H1 (cell line): Measurements from ENCODE around the gene ADM. TPM values are rescaled to one million over a fixed set of nuclear protein-coding genes. Genes with fewer than 3 reads are reported as not detected.

Experiments used
- CTCF ChIA-PET: fragments of 300-600 bp; sonication (Branson Sonifier 250); formaldehyde crosslinking; loops from one replicate; lab custom pipeline; 2021; ENCODE audit not compliant: partially characterized antibody; lab: Charles Lee
- POLR2A ChIA-PET: fragments of 300-600 bp; sonication (Branson Sonifier 250); formaldehyde crosslinking; loops from one replicate; lab custom pipeline; 2021; ENCODE audit warnings: inconsistent platforms; ENCODE audit not compliant: partially characterized antibody; lab: Charles Lee
- DNase-seq, 2 experiments: peaks; one replicate each; pipeline versions ENCODE4 v3.0.0 to v3.0.0-alpha.2; 2010 to 2022; ENCODE audit warnings: low spot score in 2 of 2, low read depth in 1 of 2, mixed read lengths in 1 of 2
- FAIRE-seq: peaks from 2 replicates; lab custom pipeline; 2011; peaks lifted over from hg19 to GRCh38; lab: Jason Lieb, UNC
- H2AFZ ChIP-seq: 2 replicates; pipeline ENCODE4 v1.8.1; 2012; ENCODE audit warnings: low read length, inconsistent platforms
- H2AK5ac ChIP-seq: 2 replicates; pipeline ENCODE4 v1.6.1; 2013; ENCODE audit warnings: low read depth, low read length
- H2BK120ac ChIP-seq: replicated peaks from 2 replicates; pipeline ENCODE3; 2013; ENCODE audit warnings: low read depth, low read length, inconsistent platforms
- H2BK12ac ChIP-seq: 2 replicates; pipeline ENCODE4 v1.6.1; 2013; ENCODE audit warnings: low read depth, low read length
- H2BK15ac ChIP-seq: 2 replicates; pipeline ENCODE4 v1.6.1; 2013; ENCODE audit warnings: low read length
- H2BK20ac ChIP-seq: 2 replicates; pipeline ENCODE4 v1.6.1; 2013; ENCODE audit warnings: low read length
- H2BK5ac ChIP-seq: 2 replicates; pipeline ENCODE4 v1.6.1; 2013; ENCODE audit warnings: low read depth, low read length
- H3K14ac ChIP-seq: 2 replicates; pipeline ENCODE4 v1.6.1; 2013; ENCODE audit warnings: inconsistent platforms; ENCODE audit not compliant: insufficient read length
- H3K18ac ChIP-seq: 2 replicates; pipeline ENCODE4 v1.6.1; 2013; ENCODE audit warnings: low read length; ENCODE audit errors: extremely low read depth
- H3K23ac ChIP-seq: 2 replicates; pipeline ENCODE4 v1.6.1; 2013; ENCODE audit warnings: inconsistent platforms; ENCODE audit not compliant: insufficient read length
- H3K23me2 ChIP-seq: 2 replicates; pipeline ENCODE4 v1.6.1; 2013; ENCODE audit warnings: low read depth, low read length
- H3K27ac ChIP-seq: 2 replicates; pipeline ENCODE4 v1.6.1; 2011; ENCODE audit warnings: low read depth, low read length, inconsistent platforms
- H3K27me3 ChIP-seq, 4 experiments: replicated peaks in 1 of 4; 1 replicate in 1 of 4; 2 replicates in 3 of 4; pipeline versions ENCODE4 v1.6.1 to v1.8.1; 2011 to 2013; ENCODE audit warnings: low read length in 3 of 4, mild to moderate bottlenecking in 3 of 4, inconsistent platforms in 2 of 4, mixed read lengths in 2 of 4, moderate library complexity in 1 of 4; ENCODE audit not compliant: control insufficient read depth in 3 of 4, insufficient read depth in 3 of 4; ENCODE audit errors: extremely low read depth in 1 of 4
- H3K36me3 ChIP-seq, 4 experiments: 2 replicates each; pipeline versions ENCODE4 v1.6.1 to v1.8.1; 2011 to 2013; ENCODE audit warnings: mild to moderate bottlenecking in 4 of 4, low read length in 3 of 4, moderate library complexity in 2 of 4, control low read depth in 1 of 4, inconsistent platforms in 1 of 4; ENCODE audit not compliant: insufficient read depth in 4 of 4, control insufficient read depth in 2 of 4
- H3K4ac ChIP-seq: replicated peaks from 2 replicates; pipeline ENCODE3; 2013; ENCODE audit warnings: low read length, low read depth, mixed read lengths, inconsistent platforms; ENCODE audit not compliant: insufficient read length
- H3K4me1 ChIP-seq, 4 experiments: replicated peaks in 1 of 4; 1 replicate in 1 of 4; 2 replicates in 3 of 4; pipeline versions ENCODE4 v1.6.1 to v1.8.1; 2011 to 2013; ENCODE audit warnings: low read length in 3 of 4, inconsistent platforms in 2 of 4, mixed read lengths in 1 of 4; ENCODE audit not compliant: insufficient read depth in 4 of 4, control insufficient read depth in 3 of 4
- H3K4me2 ChIP-seq, 2 experiments: 2 replicates each; pipeline versions ENCODE4 v1.6.1 to v1.8.1; 2011 to 2013; ENCODE audit warnings: low read depth in 2 of 2, low read length in 2 of 2, control low read depth in 1 of 2, inconsistent platforms in 1 of 2, mild to moderate bottlenecking in 1 of 2; ENCODE audit not compliant: insufficient read depth in 1 of 2
- H3K4me3 ChIP-seq, 4 experiments: fragments of 200-600, 300-600 bp in 1 of 4; sonication (generic), shearing (Covaris generic), sonication (Bioruptor Twin) in 1 of 4; 2 replicates each; pipeline versions ENCODE4 v1.5.1 to v1.8.1; 2011 to 2016; ENCODE audit warnings: low read length in 4 of 4, low read depth in 3 of 4, control low read depth in 2 of 4, inconsistent platforms in 2 of 4, mild to moderate bottlenecking in 2 of 4, mixed read lengths in 1 of 4, moderate library complexity in 1 of 4; ENCODE audit not compliant: insufficient read depth in 2 of 4; ENCODE audit errors: extremely low read depth in 1 of 4
- H3K56ac ChIP-seq: replicated peaks from 2 replicates; pipeline ENCODE3; 2013; ENCODE audit warnings: low read depth, mild to moderate bottlenecking, mixed read lengths, low read length, inconsistent platforms; ENCODE audit not compliant: insufficient read length
- H3K79me1 ChIP-seq: 2 replicates; pipeline ENCODE4 v1.6.1; 2013; ENCODE audit warnings: low read depth, low read length, control low read depth
- H3K79me2 ChIP-seq, 2 experiments: 2 replicates each; pipeline versions ENCODE4 v1.6.1 to v1.8.1; 2012 to 2013; ENCODE audit warnings: low read length in 2 of 2, mild to moderate bottlenecking in 2 of 2, inconsistent platforms in 1 of 2; ENCODE audit not compliant: insufficient read depth in 2 of 2, control insufficient read depth in 1 of 2
- H3K9ac ChIP-seq, 4 experiments: replicated peaks in 1 of 4; 1 replicate in 1 of 4; 2 replicates in 3 of 4; pipeline versions ENCODE4 v1.6.1 to v1.8.1; 2011 to 2013; ENCODE audit warnings: low read depth in 3 of 4, low read length in 3 of 4, control low read depth in 2 of 4, mild to moderate bottlenecking in 2 of 4, moderate library complexity in 2 of 4, inconsistent platforms in 1 of 4; ENCODE audit errors: extremely low read depth in 1 of 4
- H3K9me3 ChIP-seq, 2 experiments: 2 replicates each; pipeline versions ENCODE4 v1.6.1 to v1.8.1; 2012 to 2013; ENCODE audit warnings: mild to moderate bottlenecking in 2 of 2, moderate library complexity in 2 of 2, control low read depth in 1 of 2, inconsistent platforms in 1 of 2, low read depth in 1 of 2, low read length in 1 of 2, mixed read lengths in 1 of 2; ENCODE audit not compliant: insufficient read depth in 2 of 2
- H4K20me1 ChIP-seq, 2 experiments: replicated peaks in 1 of 2; 2 replicates each; pipeline versions ENCODE3 to v1.8.1; 2011 to 2013; ENCODE audit warnings: inconsistent platforms in 2 of 2, low read length in 2 of 2, mild to moderate bottlenecking in 1 of 2; ENCODE audit not compliant: insufficient read depth in 2 of 2, control insufficient read depth in 1 of 2
- H4K5ac ChIP-seq: 2 replicates; pipeline ENCODE4 v1.6.1; 2013; ENCODE audit warnings: low read length, low read depth, mixed read lengths, inconsistent platforms; ENCODE audit not compliant: insufficient read length
- H4K8ac ChIP-seq: 2 replicates; pipeline ENCODE4 v1.8.0; 2013; ENCODE audit warnings: mild to moderate bottlenecking, moderate library complexity, low read length, inconsistent platforms; ENCODE audit not compliant: insufficient read depth; ENCODE audit errors: extremely low read depth
- H4K91ac ChIP-seq: replicated peaks from 2 replicates; pipeline ENCODE3; 2013; ENCODE audit warnings: low read length, mixed read lengths, inconsistent platforms; ENCODE audit not compliant: insufficient read length
- EGR1 ChIP-seq: IDR thresholded peaks from 2 replicates; pipeline ENCODE4 v1.6.1; 2011; ENCODE audit warnings: low read depth, low read length, borderline replicate concordance
- WGBS, 2 experiments: shearing (Covaris generic) in 1 of 2; methylation state at CpG; one replicate each; pipeline versions ENCODE4 v1.1.6 to v1.1.7; 2013 to 2015; ENCODE audit warnings: low lambda C conversion rate in 2 of 2, mixed read lengths in 2 of 2, inconsistent platforms in 1 of 2, low coverage in 1 of 2, missing lambda C conversion rate in 1 of 2; ENCODE audit not compliant: insufficient replicate concordance in 2 of 2, insufficient coverage in 1 of 2, insufficient read length in 1 of 2; ENCODE audit errors: extremely low coverage in 1 of 2, missing lambda C conversion rate in 1 of 2; 5-methylcytosine and 5-hydroxymethylcytosine counted together
- polyA plus RNA-seq, 7 experiments: library from polyadenylated mRNA; depleted of rRNA in 3 of 7; stranded (reverse) in 5 of 7; unstranded in 2 of 7; fragments of >200 nt in 5 of 7; fragments of 200-250 nt in 2 of 7; gene quantifications; 1 replicate in 5 of 7; 2 replicates in 1 of 7; 4 replicates in 1 of 7; pipeline versions ENCODE4 v1.2.1 to v1.2.3, GENCODE V29; 2011 to 2013; ENCODE audit warnings: missing spikeins in 2 of 7, mixed read lengths in 2 of 7
- total RNA-seq: library from RNA; stranded (reverse); fragmentation: NEBNext Ultra II Directional; extraction: Animal tissue kit (Norgen Biotek cat#: 25700); gene quantifications from 2 replicates; pipeline ENCODE4 v1.2.1, GENCODE V29; 2021

ADM gene
- total and polyA plus RNA-seq, 2 of the 8 experiments (the other 6 are each of a cell fraction or from before 2014, with no cell fraction given), result 94.1 to 95.6 TPM

DNA sequence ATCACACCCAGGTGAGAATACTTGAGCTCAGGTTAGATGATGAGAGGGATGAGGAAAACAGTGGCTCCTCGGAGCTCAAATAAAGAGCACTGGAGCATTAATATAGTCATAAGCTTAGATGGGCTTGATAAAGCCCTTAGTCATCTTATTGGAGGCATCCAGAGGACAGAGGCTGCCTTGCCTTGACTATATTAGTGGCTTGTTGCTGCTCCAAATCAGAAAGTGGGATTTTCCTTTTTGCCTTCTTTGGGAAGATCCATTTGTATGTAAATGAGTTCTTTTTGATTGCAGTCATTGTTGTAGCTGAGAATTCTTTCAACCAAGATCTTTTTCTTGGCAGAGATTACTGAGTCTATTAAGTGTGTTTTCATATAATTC is 18.9 kb downstream of the ADM start:
- H3K23me2 ChIP-seq, result no peaks in the 10 kb centered on the region
- no peak overlapping the region for H2AK5ac ChIP-seq
- CTCF ChIA-PET, result interaction anchor here (0.6 to 3.7 kb wide), 17 partner anchors 9 to 576 kb away, joined by 3 to 32 read pairs (median 3); partner anchors contain the start of gene ADM
- peak overlapping the region; percentile 44 for H4K5ac ChIP-seq
- peak overlapping the region; percentile 92; the same call in 1 of the 2 replicates for H2BK20ac ChIP-seq
- no peak for TF ChIP-seq EGR1
- TF ChIP-seq, all 59 proteins: peak for 0
- H4K20me1 ChIP-seq, result no peaks in the 10 kb centered on the region
- H3K14ac ChIP-seq, result no peak overlapping the region
- DNase-seq, result no peak
- POLR2A ChIA-PET, result interaction anchor here (1.0 to 2.2 kb wide), 4 partner anchors 13 to 28 kb away, joined by 3 to 21 read pairs (median 4); partner anchors contain the start of gene ADM
- H3K4me2 ChIP-seq, result peak overlapping the region in 1 of 2 experiments; percentile 32; a peak in 1 of 4 replicates
- no peaks in the 10 kb centered on the region for H3K79me2 ChIP-seq
- H2AFZ ChIP-seq, result no peak overlapping the region
- H3K9ac ChIP-seq, result no peak overlapping the region
- WGBS, 2 experiments, result 87% methylated on average over 1 of the region's 1 CpG; no CpG with 5 or more reads in 1 of the 2 experiments
- FAIRE-seq, result no peak
- no peaks in the 10 kb centered on the region for H3K27me3 ChIP-seq
- 0 out of 2 replicates have a peak overlapping the region, but pooled peaks have one; percentile 64 for H3K18ac ChIP-seq
- no peak overlapping the region for H3K27ac ChIP-seq
- peak overlapping the region; percentile 20 for H4K91ac ChIP-seq
- peaks cover 3 to 15% (median 8%) of the 10 kb centered on the region in 4 experiments; a peak in 5 of 7 replicates for H3K4me1 ChIP-seq
- H3K4me3 ChIP-seq, result no peak overlapping the region
- peak overlapping the region; percentile 77 for H2BK120ac ChIP-seq
- H3K4ac ChIP-seq, result no peak overlapping the region
- H3K36me3 ChIP-seq, result no peaks in the 10 kb centered on the region
- H3K56ac ChIP-seq, result no peak overlapping the region
- H2BK12ac ChIP-seq, result peak overlapping the region; percentile 94; the same call in 1 of the 2 replicates
- no peak overlapping the region for H3K23ac ChIP-seq
- H2BK5ac ChIP-seq, result peak overlapping the region; percentile 95
- H4K8ac ChIP-seq, result no peak overlapping the region
- no peak overlapping the region for H2BK15ac ChIP-seq
- no peaks in the 10 kb centered on the region for H3K79me1 ChIP-seq
- no peaks in the 10 kb centered on the region for H3K9me3 ChIP-seq
